Posterior vena cava (tissue), 2 donors: Measurements from ENCODE around the gene GUCA2A. TPM values are rescaled to one million over a fixed set of nuclear protein-coding genes. Genes with fewer than 3 reads are reported as not detected.
"Not testable (repeated sequence)": the region's sequence is repeated elsewhere in the genome, so short reads cannot be mapped to it uniquely, and the experiment has no call there.

Source experiments
- DNase-seq: peaks from one replicate; pipeline ENCODE4 v3.0.0-alpha.2; 2020; ENCODE audit warnings: low spot score
- intact Hi-C, 2 donors: fragments of 100-400 bp; cut with DNase I; formaldehyde crosslinking; loops; one replicate each; pipeline versions ENCODE4 v1.14.1 to v1.14.2; 2022 to 2023
- long read RNA-seq, 2 donors: library from polyadenylated mRNA; unstranded; transcript quantifications; one replicate each; pipeline ENCODE4 v2.0.0, GENCODE V29; 2020 to 2021
- total RNA-seq, 2 donors: library from RNA; stranded (reverse); fragmentation: NEBNext Ultra II Directional; extraction: Animal tissue kit (Norgen Biotek cat#: 25700); gene quantifications; one replicate each; pipeline ENCODE4 v1.2.1, GENCODE V29; 2021
- donor health status: DM: yes; HTN: yes; CAD: no.
- donor health status: DM: yes; HTN: yes; CAD: no.

The GUCA2A gene, protein sequence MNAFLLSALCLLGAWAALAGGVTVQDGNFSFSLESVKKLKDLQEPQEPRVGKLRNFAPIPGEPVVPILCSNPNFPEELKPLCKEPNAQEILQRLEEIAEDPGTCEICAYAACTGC
- total RNA-seq = not detected
- long read RNA-seq, donor 1 = 0 reads
- long read RNA-seq, donor 2 = 0 reads

DNA sequence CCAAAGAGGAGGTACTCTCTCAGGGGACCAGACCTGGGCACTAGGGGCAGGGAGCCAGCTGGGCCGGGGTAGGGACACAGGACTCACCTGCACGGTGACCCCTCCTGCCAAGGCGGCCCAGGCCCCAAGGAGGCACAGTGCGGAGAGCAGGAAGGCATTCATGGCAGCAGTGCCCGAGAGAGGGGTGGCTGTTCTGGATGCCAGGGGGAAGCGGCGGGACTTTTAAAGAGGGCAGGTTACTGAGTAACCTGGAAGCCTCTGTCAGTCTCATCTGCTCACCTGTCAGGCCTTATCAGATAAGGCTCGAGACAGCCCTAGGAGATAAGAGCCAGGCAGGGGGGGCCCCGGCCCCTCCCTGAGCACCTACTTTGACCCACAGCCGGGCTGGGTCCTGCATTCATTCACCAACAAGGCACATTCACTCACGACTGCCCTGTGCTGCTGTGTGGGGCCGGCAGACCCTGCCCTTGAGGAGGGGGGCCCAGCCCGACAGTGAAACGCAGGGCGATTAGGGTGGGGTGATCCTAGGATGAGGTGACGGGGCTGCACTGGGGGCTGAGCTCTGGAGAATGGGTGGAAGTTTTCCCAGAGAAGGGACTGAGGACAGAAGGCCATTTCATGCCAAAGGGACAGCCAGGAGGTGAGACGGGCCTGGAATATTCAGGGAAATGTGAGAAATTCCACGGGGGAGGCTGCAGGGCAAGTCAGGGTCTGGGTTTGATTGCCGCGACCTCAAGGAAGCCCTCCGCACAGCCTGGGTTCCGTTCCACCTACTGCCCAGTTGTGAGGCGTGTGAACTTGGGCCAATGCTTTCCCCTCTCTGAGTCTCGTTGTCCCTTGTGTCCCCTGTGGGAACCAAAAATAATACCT is at the start of gene GUCA2A:
Gene GUCA2A, minus strand, starts transcription at position 195 of the 870 bp plus-strand sequence. Its CDS starts 33 bp downstream, at position 162.
- no peak for DNase-seq
- intact Hi-C loops = no loop called here

DNA sequence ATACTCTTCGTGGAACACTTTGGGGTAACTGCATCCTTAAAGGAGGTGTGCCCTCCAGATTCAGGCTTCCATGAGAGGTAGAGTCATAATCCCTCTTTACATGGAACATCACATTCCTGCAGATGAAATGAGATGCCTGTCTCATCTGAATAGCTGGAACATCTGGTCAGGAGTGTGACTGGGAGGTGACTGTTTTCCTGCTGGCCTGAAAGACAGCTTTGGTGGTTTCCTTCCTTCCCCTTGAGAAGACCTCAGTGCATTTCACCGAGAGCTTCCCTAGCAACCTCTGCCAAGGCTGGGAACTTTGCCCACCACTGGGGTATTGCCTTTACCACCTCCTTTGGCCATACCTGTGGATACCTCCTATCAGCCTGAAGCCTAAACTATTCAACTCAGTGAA is 46.7 kb upstream of the GUCA2A start:
- DNase-seq = no peak
- intact Hi-C loops = no loop called here

DNA sequence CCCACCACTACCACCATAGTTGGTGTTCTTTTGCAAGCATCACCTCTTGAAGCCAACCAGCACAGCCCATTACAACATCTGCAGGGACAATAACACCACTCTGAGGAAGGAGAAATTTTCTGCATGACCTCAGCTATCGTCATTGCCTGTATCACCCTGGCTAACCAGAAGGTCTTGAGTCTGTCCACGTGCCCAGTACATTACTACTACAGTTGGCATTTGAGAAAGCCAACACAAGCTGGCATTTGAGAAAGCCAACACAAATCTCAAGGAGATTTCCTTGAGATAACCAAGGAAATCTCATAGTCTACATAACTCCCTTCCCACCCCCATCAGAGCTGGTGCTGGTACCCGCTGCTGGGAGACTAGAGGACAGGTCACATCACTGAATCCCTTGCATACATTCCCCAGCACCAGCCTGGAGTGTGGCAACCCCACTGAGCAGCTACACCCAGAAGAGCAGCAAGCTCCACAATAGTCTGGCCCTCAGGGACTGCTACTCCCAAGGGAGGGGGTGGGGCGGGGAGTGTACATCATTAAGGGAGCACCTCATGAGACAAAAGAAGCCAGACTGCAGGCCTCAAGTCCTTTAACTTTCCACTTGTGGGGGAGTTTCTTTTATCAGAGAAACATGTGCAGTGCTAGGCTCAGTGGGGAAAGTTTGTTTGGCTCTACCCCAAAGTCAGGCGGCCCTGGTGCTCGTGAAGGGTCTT is 46.0 kb upstream of the GUCA2A start:
- intact Hi-C loops = no loop called here
- no peak for DNase-seq

DNA sequence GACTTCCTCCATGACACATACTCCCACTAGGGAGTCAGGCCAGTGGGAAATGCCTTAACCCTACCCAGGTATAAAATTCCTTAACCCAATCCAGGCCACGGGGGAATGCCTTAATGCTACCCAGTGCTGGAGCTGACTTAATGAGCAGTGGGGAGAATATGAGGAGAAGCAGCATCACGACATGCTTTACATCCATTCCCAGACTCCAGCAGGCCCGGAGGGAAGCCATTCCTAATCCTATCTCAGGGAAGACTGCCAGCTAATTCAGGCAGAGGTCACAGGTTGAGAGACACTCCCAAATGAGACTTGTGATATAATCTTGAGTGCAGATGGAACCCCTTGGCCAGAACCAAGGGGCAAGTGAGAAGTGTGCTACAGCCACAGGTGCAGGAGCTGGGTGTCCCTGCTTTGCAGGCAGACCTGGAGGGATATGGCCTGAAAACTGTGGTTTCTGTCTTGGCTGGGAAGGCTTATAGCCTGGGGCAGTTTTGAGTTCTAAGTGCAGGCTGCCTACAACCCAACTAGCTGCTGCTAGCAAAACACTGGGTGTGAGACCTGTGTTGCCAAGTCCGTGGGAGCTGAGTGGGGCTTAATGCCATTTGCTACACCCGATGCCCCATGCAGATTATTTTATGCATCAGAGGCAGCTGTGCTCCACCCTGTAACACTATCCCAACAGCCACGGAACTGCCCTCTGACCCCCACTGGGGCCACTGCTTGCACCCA is 45.1 kb upstream of the GUCA2A start:
- no peak for DNase-seq
- intact Hi-C loops = no loop called here

DNA sequence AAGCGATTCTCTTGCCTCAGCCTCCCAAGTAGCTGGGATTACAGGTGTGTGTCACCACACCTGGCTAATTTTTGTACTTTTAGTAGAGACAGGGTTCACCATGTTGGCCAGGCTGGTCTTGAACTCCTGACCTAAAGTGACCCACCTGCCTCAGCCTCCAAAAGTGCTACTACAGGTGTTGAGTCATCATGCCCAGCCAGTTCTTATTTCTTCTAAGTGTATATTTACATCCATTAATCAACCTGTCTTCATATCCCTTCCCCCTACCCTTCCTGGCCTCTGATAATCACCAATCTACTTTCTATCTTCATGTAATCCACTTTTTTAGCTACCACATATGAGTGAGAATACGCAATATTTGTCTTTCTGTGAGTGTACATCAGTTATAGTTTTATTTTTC is 42.4 kb upstream of the GUCA2A start:
- intact Hi-C loops, DNase-seq: not testable (repeated sequence)

DNA sequence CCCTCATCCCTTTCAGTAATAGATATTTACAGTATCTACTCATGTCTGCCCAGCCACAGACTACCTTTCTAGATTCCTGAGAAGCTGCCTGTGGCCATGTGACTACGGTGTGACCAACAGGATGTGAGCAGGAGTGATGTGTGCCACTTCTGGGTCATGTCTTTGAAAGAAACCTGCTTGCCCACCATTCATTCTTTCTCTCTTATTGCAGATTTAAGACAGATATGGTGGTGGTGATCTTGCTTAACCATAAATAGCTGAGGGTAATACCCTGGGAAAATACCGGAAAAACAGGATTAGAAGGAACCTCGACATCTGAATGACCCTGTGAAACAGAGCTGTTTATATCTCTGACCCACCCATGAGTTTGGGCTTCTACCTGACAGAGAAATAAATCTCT is 41.6 kb upstream of the GUCA2A start:
- intact Hi-C loops = no loop called here
- no peak for DNase-seq

DNA sequence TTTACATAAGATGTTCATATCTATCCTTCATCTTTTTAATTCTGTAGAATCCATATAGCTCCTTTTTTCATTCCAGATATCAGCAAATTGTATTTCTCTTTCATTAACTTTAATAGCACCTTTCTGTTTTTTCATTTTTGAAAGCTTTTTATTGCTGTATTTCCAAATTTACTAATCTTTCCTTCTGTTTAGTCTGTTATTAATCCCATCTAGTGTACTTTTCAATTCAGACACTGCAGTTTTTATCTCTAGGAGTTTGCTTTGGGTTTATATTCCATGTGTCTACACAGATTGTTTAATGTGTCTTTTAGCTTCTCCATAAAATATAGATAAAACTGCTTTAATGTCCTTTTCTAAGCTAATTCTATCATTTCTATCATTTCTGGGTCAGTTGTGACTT is 37.4 kb upstream of the GUCA2A start:
- intact Hi-C loops = no loop called here

DNA sequence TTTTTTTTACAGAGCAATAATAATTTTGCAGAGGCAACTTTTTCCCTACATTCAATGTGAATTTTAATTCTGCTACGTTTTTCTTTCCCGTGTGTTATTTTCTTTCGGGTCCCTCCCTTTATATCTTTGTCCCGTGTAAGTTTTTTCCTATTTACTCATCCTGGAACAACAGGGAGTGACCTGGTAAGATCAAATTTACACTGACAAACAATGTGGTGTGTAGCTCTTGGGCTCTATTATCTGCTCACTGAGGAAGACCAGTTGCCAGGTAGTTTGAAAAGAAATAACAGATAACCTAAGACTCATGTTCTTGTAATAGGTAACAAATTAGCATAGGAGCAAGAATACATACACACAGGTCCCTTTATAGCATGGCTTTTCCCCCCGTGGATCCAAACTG is 33.7 kb upstream of the GUCA2A start:
- DNase-seq = no peak

More for the DNA sequence above, 37.4 kb upstream of the GUCA2A start:
- DNase-seq = no peak

DNA sequence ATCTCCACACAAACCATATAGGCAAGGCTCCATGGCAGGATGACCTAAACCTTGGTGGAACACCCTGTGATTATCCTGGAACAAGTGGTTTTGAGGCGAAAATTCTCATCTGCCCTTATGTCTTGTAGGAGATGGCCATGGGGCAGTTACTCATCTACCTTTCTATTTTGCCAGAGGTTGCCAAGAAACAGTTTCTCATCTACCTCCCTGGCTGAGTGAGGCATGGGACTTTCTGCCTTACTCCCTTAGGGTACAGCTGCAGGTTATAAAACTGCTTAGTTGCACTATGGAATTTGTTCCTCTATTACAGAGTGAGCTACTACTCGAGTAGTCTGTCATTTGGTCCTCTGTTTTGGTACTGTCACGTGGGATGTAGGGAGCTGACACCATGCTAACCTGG is 31.3 kb upstream of the GUCA2A start:
- intact Hi-C loops = no loop called here
- no peak for DNase-seq

More for the DNA sequence above, 33.7 kb upstream of the GUCA2A start:
- intact Hi-C loops = no loop called here

DNA sequence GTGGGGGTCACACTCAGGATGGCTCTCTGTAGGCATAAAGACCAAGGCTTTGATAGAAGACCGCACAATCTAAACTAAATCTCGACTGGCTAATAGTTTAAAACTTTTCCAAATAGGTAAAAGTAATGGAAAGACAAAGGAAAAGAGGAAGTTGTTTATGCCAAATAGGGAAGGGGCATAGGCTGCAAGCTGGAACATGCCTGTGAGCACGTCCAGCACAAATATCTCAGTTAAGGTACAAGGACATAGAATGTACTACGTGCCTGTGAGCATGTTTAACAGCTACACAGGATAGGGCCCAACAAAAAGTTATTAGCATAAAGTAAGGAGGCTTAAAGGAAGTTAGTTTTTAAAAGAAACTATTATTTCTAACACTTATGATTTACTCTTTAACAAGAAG is 27.6 kb upstream of the GUCA2A start:
- intact Hi-C loops = no loop called here

DNA sequence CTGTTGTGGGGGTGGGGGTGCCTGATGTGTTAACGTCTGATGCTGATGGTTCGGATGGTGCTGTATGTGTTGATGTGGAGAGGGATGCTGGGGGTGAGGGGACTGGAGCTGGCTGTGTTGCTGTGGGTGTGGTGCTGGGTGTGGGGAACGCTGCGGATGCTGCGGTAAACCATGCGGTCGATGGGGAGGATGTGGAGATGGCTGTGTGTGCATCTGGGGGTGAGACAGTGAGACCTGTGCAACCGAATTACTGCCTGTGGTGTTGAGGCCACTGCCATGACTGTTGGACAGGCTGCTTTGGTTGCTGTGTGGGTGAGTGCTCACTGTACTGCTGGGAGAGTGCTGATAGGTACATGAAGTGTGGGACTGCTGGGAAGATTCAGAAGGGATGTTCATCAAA is 26.8 kb upstream of the GUCA2A start:
- DNase-seq = no peak
- intact Hi-C loops = no loop called here

More for the DNA sequence above, 27.6 kb upstream of the GUCA2A start:
- no peak for DNase-seq

DNA sequence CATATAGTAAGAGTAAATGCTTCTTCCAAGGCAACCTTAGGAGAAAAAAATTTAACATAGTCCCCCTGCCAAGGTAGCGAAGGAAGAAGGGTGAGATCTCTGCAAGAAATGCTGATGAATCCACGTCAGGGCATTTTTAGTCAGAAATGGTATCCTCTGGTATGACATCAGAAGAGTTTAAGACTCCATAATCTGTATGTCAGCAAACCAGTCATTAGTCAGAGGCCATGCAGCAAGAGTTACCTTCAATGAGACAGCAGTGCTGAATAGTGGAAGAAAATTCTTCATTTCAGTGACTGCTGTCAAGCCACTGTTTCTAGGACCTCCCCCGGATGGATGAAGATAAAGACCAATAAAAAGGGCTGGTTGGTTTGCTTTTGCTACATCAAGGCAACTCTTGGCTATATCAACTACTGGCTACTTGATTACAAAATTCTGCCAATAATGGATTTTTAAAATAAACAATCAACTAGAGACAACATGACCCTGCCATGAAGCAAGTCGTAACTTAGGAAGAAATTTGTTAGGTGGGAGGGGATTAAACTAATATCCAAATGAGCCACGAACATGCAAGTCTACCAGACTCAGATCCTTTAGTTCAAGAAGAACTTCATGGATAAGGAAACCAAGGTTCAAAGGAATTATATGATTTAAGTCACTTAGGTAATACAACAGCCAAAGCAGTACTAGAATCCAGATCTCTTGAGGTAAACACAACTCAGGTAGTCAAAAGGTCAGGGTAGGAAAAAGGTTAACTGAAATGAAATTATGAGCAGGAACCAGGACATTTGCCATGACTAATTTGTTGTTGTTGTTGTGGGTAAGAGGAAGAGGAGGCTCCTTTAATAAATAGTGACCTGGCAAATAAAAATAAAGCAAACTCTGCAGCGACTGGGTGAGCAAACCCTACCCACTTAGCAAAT is 25.6 kb upstream of the GUCA2A start:
- DNase-seq = no peak
- intact Hi-C loops = no loop called here

DNA sequence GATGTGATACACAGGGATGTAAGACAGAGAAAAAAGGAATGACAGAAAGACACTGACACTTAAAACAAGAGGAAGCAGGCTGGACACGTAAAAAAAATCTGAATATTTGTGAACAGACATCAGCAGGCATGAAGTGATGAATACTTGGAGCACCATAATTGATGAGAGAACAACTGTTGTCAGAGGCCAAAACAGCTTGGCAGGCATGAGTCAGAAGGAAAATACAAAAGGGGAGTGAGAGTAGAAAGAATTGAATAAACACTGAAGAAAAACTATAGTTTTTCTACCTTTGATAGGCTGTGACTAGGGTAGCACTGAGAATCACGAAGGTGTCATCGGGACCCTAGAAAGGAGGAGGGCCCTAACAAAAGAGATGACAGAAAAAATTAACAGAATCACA is 21.6 kb upstream of the GUCA2A start:
- intact Hi-C loops = no loop called here
- DNase-seq = no peak

DNA sequence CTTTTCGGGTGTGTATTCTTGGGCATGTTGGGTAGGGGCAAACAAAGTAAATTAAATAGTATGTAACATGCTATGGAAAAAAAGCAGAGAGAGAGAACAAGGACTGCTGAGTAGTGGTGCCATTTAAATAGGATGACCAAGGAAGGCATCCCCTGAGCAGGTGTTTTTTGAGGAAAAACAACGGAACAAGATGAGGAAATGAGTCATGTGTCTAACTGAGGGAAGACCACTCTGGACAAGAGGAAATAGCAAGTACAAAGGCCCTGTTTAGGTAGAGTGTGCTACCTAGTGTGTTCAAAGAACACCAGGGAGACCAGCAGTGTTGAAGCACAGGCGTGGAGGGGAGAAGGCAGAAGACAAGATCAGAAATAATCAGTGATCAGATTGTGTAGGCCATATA is 20.1 kb upstream of the GUCA2A start:
- intact Hi-C loops = no loop called here
- DNase-seq = no peak

DNA sequence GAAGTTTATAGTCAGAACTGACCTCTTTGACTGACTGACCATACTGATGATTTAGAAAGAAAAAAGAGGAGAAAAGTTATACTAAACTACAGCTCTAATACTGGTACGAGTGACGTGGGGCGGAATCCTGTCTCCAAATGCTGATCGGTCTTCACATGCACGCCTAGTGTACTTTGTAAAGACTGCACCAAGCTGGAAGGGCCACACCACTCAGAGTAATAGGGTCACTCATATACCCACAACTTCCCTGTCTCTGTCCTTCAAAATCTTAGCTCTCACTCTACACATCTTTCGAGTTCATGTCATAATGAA is 19.4 kb upstream of the GUCA2A start:
- intact Hi-C loops = no loop called here
- DNase-seq = no peak

DNA sequence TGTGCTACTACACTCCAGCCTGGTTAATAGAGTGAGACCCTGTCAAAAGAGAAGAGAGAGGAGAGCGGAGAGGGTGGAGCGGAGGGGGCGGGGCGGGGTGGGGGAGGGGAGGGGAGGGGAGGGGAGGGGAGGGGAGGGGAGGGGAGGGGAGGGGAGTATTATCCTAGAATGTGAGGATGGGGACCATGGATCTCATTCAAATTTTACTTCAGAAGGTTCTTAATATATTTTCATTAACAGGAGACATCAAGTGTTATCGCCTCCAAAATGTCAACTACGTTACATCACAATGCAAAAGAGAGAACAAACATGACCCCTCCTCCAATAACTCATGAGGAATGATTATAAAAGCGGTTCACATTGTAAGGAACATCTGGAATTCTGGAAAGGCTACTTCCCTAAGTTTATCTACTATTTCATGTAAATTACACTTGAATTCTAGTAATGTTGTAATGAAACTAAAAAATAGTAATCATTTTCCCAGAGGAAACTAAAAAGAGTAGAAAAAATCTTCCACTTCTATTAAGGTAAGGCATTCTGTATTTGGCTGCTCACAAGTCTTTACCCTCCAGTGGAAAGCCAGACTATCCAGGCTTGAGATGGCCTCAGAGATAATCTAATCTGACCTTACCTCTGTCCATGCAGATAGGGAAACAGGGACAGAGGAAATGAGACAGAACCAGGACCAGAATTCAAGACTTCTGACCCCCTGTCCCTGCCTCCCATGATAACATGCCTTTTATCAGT is 18.8 kb upstream of the GUCA2A start:
- intact Hi-C loops = no loop called here
- DNase-seq = no peak

DNA sequence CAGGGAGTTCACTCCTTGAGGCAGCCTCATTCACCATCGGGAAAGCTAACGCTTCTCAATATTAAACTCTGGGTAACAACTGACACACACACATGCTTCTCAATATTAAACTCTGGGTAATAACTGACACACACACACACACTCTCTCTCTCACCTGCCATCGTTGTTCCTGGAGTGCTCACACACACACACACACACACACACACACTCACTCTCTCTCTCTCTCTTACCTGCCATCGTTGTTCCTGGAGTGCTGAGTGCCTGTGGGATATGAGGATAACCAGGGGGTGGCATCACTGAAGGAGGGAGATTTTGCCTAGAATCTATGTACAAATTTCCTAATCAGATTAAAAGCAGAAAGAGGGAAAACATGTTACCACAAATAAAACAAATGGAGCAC is 17.1 kb upstream of the GUCA2A start:
- intact Hi-C loops = no loop called here
- DNase-seq = no peak

DNA sequence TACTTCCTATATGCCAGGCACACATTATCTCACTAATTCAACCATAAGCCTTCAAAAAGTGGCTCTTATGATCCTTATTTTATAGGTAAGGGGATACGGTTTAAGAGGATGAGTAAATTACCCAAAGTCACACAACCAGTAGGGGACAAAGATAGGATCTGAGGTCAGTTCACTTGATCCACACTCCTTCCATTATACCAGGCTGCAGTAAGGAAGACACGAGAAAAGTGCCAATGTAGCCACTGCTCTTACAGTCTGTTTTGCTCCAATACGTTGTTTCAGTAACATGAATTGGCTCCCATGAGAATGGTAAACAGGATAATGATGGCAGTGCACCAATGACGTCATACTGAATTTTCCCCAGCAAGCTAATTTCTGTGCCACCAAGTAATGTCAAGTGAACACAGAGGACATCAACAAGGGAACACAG is 15.4 kb upstream of the GUCA2A start:
- intact Hi-C loops = no loop called here

More for the DNA sequence above, 15.4 kb upstream of the GUCA2A start:
- DNase-seq = no peak
